ENCODE measurements around the gene CCDC54.

CCDC54 gene

GRCh38 chr3:107421881-107422280 is 44.6 kb downstream of the CCDC54 start:
- no peak for DNase-seq (ENCODE audit: low read depth)
- H3K4me3 ChIP-seq (ENCODE audit: low read depth, low read length) = no peak overlapping the region

DNA sequence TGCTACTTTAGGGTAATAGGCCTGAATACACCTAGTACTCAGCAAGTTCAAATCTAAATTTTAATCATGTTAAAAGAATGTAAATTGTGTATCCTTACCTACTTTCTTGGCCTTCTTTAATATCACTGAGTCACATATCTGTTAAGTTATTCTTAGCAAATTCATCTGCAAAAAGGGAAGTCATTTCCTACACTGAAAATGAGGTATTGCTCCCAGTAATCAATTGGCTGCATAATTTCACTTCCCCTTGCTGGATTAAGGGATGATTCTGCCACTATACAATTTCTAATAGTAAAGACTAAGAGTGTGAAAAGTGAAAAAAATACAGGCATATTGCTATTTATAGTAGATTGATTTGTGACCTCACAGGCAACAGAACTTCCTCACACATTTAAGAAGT is 47.8 kb downstream of the CCDC54 start:
- no peak overlapping the region for H3K4me3 ChIP-seq (ENCODE audit: low read depth, low read length)
- DNase-seq (ENCODE audit: low read depth) = no peak

- no peak overlapping the region for H3K4me3 ChIP-seq (ENCODE audit: low read depth, low read length)
- DNase-seq (ENCODE audit: low read depth) = no peak
Observed at GRCh38 chr3:107426223-107426622, 49.0 kb downstream of the CCDC54 start.

All from skeletal muscle cell (primary cell).